WTC11 (cell line): Measurements from ENCODE around the gene PTP4A2. TPM values are rescaled to one million over a fixed set of nuclear protein-coding genes. Genes with fewer than 3 reads are reported as not detected.

Source experiments
- ATAC-seq: fragments of 200-7000 bp; cut with Tn5 transposase; 2 replicates; pipeline ENCODE4 v1.10.0; 2021; ENCODE audit warnings: mild to moderate bottlenecking, moderate library complexity
- CTCF ChIA-PET: fragments of 300-600 bp; sonication (Branson Sonifier 250); formaldehyde crosslinking; loops from one replicate; lab custom pipeline; 2021; ENCODE audit warnings: antibody characterized with exemption; lab: Charles Lee
- POLR2A ChIA-PET: fragments of 350-600 bp; sonication (Branson Sonifier 250); formaldehyde crosslinking; loops from one replicate; lab custom pipeline; 2021; ENCODE audit warnings: antibody characterized with exemption; lab: Charles Lee
- DNase-seq: peaks from one replicate; pipeline ENCODE4 v3.0.0; 2021; ENCODE audit warnings: low spot score
- H3K27ac Mint-ChIP-seq: 2 replicates; pipeline ENCODE4 v1.8.0; 2021; ENCODE audit warnings: mixed read lengths
- H3K27me3 Mint-ChIP-seq: 2 replicates; pipeline ENCODE4 v1.8.0; 2021; ENCODE audit warnings: low read depth, mild to moderate bottlenecking, moderate library complexity, mixed read lengths
- H3K36me3 Mint-ChIP-seq: 2 replicates; pipeline ENCODE4 v1.8.0; 2021; ENCODE audit warnings: mixed read lengths
- H3K4me1 Mint-ChIP-seq: 2 replicates; pipeline ENCODE4 v1.8.0; 2022; ENCODE audit warnings: mixed read lengths
- H3K4me3 Mint-ChIP-seq: 2 replicates; pipeline ENCODE4 v1.8.0; 2021; ENCODE audit warnings: mild to moderate bottlenecking, moderate library complexity, mixed read lengths
- H3K9me3 Mint-ChIP-seq: 2 replicates; pipeline ENCODE4 v1.8.0; 2021; ENCODE audit warnings: mixed read lengths
- ATF3 ChIP-seq: sonication (generic); formaldehyde crosslinking; conservative IDR thresholded peaks from 2 replicates; pipeline ENCODE4 v1.8.1; 2022; ENCODE audit warnings: mild to moderate bottlenecking, missing genetic modification reagents
- CBFB ChIP-seq: sonication (generic); formaldehyde crosslinking; IDR thresholded peaks from 2 replicates; pipeline ENCODE4 v1.8.1; 2022; ENCODE audit warnings: mild to moderate bottlenecking, low read depth, missing genetic modification reagents
- CREM ChIP-seq: sonication (generic); formaldehyde crosslinking; IDR thresholded peaks from 2 replicates; pipeline ENCODE4 v1.8.1; 2022; ENCODE audit warnings: mild to moderate bottlenecking, missing genetic modification reagents, moderate library complexity
- CTCF ChIP-seq: fragments of 200-600 bp; IDR thresholded peaks from 2 replicates; pipeline ENCODE4 v1.8.0; 2022; ENCODE audit warnings: antibody characterized with exemption
- EMX1 ChIP-seq: fragments of 250-450 bp; sonication (Bioruptor Pico); IDR thresholded peaks from 2 replicates; pipeline ENCODE4 v1.8.0; 2021; ENCODE audit warnings: mild to moderate bottlenecking
- ESRRA ChIP-seq: sonication (generic); formaldehyde crosslinking; IDR thresholded peaks from 2 replicates; pipeline ENCODE4 v1.8.1; 2022; ENCODE audit warnings: mild to moderate bottlenecking, missing genetic modification reagents, borderline replicate concordance
- FOXJ3 ChIP-seq: sonication (generic); formaldehyde crosslinking; IDR thresholded peaks from 2 replicates; pipeline ENCODE4 v1.9.0; 2021; ENCODE audit warnings: missing genetic modification reagents, mild to moderate bottlenecking, borderline replicate concordance
- FOXP1 ChIP-seq: sonication (generic); formaldehyde crosslinking; IDR thresholded peaks from 2 replicates; pipeline ENCODE4 v1.8.0; 2022; ENCODE audit warnings: missing genetic modification reagents, mild to moderate bottlenecking, moderate library complexity, borderline replicate concordance
- HMGA2 ChIP-seq: fragments of 250-450 bp; sonication (Bioruptor Pico); IDR thresholded peaks from 2 replicates; pipeline ENCODE4 v1.4.0; 2021; ENCODE audit warnings: mild to moderate bottlenecking, moderate library complexity
- IRF2 ChIP-seq: sonication (generic); formaldehyde crosslinking; IDR thresholded peaks from 2 replicates; pipeline ENCODE4 v1.8.0; 2022; ENCODE audit warnings: low read depth, missing genetic modification reagents, borderline replicate concordance
- MXD4 ChIP-seq: fragments of 250-450 bp; sonication (Bioruptor Pico); IDR thresholded peaks from 2 replicates; pipeline ENCODE4 v1.8.0; 2021; ENCODE audit warnings: mild to moderate bottlenecking, moderate library complexity, borderline replicate concordance
- MYBL2 ChIP-seq: sonication (generic); formaldehyde crosslinking; IDR thresholded peaks from 2 replicates; pipeline ENCODE4 v1.8.1; 2023; ENCODE audit warnings: mild to moderate bottlenecking, moderate library complexity, missing genetic modification reagents
- NFATC4 ChIP-seq: fragments of 250-450 bp; sonication (Bioruptor Pico); IDR thresholded peaks from 2 replicates; pipeline ENCODE4 v1.9.0; 2021; ENCODE audit warnings: mild to moderate bottlenecking
- ZNF232 ChIP-seq: sonication (generic); formaldehyde crosslinking; IDR thresholded peaks from 2 replicates; pipeline ENCODE4 v1.8.0; 2022; ENCODE audit warnings: mild to moderate bottlenecking, missing genetic modification reagents
- ZNF396 ChIP-seq: fragments of 250-450 bp; sonication (Bioruptor Pico); IDR thresholded peaks from 2 replicates; pipeline ENCODE4 v1.8.0; 2021; ENCODE audit warnings: mild to moderate bottlenecking, moderate library complexity, borderline replicate concordance
- ZNF425 ChIP-seq: fragments of 250-450 bp; sonication (Bioruptor Pico); conservative IDR thresholded peaks from 2 replicates; pipeline ENCODE4 v1.9.0; 2021; ENCODE audit warnings: mild to moderate bottlenecking
- total RNA-seq: library from RNA; stranded (reverse); gene quantifications from 3 replicates; pipeline ENCODE4 v1.2.3, GENCODE V29; 2021
- TF ChIP-seq, protein P1 (sequence below): sonication (generic); formaldehyde crosslinking; IDR thresholded peaks from 2 replicates; pipeline ENCODE4 v1.8.0; 2022; ENCODE audit warnings: missing genetic modification reagents
- TF ChIP-seq, protein P2 (sequence below): fragments of 250-450 bp; sonication (Bioruptor Pico); IDR thresholded peaks from 2 replicates; pipeline ENCODE4 v2.1.2; 2022; ENCODE audit warnings: mild to moderate bottlenecking, moderate library complexity

The PTP4A2 gene
- total RNA-seq, 1 experiment from 2014 or later = 172 TPM

DNA sequence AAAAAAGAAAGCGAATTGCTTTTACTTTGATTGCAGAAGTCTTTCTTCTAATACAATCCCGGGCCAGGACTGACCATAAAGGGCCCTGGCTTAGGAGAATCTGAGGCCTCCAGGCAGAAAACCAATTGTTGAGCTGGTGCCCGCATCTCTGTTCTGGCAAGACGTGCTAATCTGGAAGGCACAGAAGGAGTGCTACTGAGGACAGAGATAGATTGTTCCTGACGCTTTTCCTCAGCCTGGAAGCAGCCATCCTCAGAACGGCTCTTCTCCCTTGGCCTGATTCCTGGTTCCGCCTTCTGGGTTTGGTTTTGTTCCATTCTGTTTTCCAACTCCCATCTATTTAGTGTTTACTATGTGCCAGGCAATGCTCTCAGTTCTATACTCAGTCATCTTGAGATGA lies 77.6 kb downstream of the PTP4A2 start:
- POLR2A ChIA-PET = no interaction called here

DNA sequence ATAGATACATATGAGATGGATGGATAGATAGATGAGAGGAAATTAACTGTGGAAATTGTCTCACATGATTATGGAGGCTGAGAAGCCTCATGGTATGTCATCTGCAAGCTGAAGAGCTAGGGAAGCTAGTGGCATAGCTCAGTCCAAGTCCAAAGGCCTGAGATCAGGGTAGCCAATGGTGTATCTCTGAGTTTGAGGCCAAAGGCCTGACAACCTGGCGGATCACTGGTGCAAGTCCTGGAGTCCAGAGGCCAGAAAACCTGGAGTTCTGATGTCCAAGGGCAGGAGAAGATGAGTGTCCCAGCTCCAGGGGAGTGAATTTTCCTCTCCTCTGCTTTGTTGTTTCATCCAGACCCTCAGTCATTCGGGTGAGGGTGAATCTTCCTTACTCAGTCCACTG lies 78.4 kb downstream of the PTP4A2 start:
- no peaks in the 10 kb centered on the region for H3K4me1 Mint-ChIP-seq
- H3K9me3 Mint-ChIP-seq = no peaks in the 10 kb centered on the region
- no peak overlapping the region for H3K4me3 Mint-ChIP-seq
- no peak for ATAC-seq
- no peak for DNase-seq
- H3K27me3 Mint-ChIP-seq = no peaks in the 10 kb centered on the region
- no peak overlapping the region for H3K27ac Mint-ChIP-seq
- CTCF ChIA-PET = interaction anchor here (2.6 kb wide), 1 partner anchor 104 kb away, joined by 9 read pairs; no protein-coding TSS in a partner anchor
- TF ChIP-seq NFATC4 (CRISPR knock-in tag) = no peak
- TF ChIP-seq, protein P1, sequence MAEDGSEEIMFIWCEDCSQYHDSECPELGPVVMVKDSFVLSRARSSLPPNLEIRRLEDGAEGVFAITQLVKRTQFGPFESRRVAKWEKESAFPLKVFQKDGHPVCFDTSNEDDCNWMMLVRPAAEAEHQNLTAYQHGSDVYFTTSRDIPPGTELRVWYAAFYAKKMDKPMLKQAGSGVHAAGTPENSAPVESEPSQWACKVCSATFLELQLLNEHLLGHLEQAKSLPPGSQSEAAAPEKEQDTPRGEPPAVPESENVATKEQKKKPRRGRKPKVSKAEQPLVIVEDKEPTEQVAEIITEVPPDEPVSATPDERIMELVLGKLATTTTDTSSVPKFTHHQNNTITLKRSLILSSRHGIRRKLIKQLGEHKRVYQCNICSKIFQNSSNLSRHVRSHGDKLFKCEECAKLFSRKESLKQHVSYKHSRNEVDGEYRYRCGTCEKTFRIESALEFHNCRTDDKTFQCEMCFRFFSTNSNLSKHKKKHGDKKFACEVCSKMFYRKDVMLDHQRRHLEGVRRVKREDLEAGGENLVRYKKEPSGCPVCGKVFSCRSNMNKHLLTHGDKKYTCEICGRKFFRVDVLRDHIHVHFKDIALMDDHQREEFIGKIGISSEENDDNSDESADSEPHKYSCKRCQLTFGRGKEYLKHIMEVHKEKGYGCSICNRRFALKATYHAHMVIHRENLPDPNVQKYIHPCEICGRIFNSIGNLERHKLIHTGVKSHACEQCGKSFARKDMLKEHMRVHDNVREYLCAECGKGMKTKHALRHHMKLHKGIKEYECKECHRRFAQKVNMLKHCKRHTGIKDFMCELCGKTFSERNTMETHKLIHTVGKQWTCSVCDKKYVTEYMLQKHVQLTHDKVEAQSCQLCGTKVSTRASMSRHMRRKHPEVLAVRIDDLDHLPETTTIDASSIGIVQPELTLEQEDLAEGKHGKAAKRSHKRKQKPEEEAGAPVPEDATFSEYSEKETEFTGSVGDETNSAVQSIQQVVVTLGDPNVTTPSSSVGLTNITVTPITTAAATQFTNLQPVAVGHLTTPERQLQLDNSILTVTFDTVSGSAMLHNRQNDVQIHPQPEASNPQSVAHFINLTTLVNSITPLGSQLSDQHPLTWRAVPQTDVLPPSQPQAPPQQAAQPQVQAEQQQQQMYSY (CRISPR knock-in tag) = no peak
- TF ChIP-seq ESRRA (CRISPR knock-in tag) = no peak
- TF ChIP-seq MYBL2 = no peak
- no peak for TF ChIP-seq ZNF232 (CRISPR knock-in tag)
- no peak for TF ChIP-seq HMGA2 (CRISPR knock-in tag)
- TF ChIP-seq FOXJ3 (CRISPR knock-in tag) = no peak
- POLR2A ChIA-PET = interaction anchor here (0.6 kb wide), 1 partner anchor 91 kb away, joined by 4 read pairs; no protein-coding TSS in a partner anchor
- H3K36me3 Mint-ChIP-seq = no peaks in the 10 kb centered on the region

More for the DNA sequence above, 77.6 kb downstream of the PTP4A2 start:
- Mint-ChIP-seq H3K4me1 (no peaks in the 10 kb centered on the region), H3K9me3 (no peaks in the 10 kb centered on the region; the same call in 1 of the 2 replicates), H3K36me3 (no peaks in the 10 kb centered on the region), H3K27ac (no peak overlapping the region), H3K4me3 (no peak overlapping the region), H3K27me3 (no peaks in the 10 kb centered on the region)
- DNase-seq (no peak), ATAC-seq (no peak)
- no peak for TF ChIP-seq ATF3 (CRISPR knock-in tag)
- CTCF ChIA-PET = interaction anchor here (0.7 to 1.3 kb wide), 2 partner anchors 30 to 71 kb away, joined by 3 to 5 read pairs; no protein-coding TSS in a partner anchor

DNA sequence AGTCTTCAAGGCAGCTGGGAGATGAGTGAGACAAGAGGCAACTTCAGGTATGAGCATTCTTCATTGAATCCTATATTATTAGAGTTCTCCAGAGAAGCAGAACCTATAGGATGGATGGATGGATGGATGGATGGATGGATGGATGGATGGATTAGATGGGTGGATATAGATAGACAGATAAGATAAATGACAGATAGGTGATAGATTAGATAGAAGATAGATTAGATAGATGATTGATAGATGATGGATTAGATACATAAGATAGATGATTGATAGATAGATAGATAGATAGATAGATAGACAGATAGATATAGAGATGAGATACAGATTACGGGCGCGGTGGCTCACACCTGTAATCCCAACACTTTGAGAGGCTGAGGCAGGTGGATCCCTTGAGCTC lies 79.1 kb downstream of the PTP4A2 start:
- no peak for ATAC-seq
- H3K4me3 Mint-ChIP-seq = no peak overlapping the region
- H3K4me1 Mint-ChIP-seq = no peaks in the 10 kb centered on the region
- no peaks in the 10 kb centered on the region for H3K27me3 Mint-ChIP-seq
- H3K36me3 Mint-ChIP-seq = no peaks in the 10 kb centered on the region
- no peak overlapping the region for H3K27ac Mint-ChIP-seq
- no peaks in the 10 kb centered on the region for H3K9me3 Mint-ChIP-seq
- POLR2A ChIA-PET = no interaction called here
- DNase-seq = no peak
- TF ChIP-seq EMX1 (CRISPR knock-in tag) = no peak
- TF ChIP-seq, all 79 proteins: peak for 0
- CTCF ChIA-PET = interaction anchor here (1.5 to 2.6 kb wide), 2 partner anchors 105 to 465 kb away, joined by 4 to 9 read pairs; no protein-coding TSS in a partner anchor

- no peak for DNase-seq
- no peaks in the 10 kb centered on the region for H3K36me3 Mint-ChIP-seq
- H3K27ac Mint-ChIP-seq = no peak overlapping the region
- POLR2A ChIA-PET = no interaction called here
- no peaks in the 10 kb centered on the region for H3K9me3 Mint-ChIP-seq
- no peaks in the 10 kb centered on the region for H3K27me3 Mint-ChIP-seq
- no peak overlapping the region for H3K4me3 Mint-ChIP-seq
- no peak for ATAC-seq
- CTCF ChIA-PET = interaction anchor here (0.8 to 2.6 kb wide), 4 partner anchors 69 to 463 kb away, joined by 3 to 9 read pairs (median 4); no protein-coding TSS in a partner anchor
- no peaks in the 10 kb centered on the region for H3K4me1 Mint-ChIP-seq
- TF ChIP-seq CREM (no peak), CTCF (no peak), CBFB (CRISPR knock-in tag) (no peak), NFATC4 (CRISPR knock-in tag) (no peak), FOXP1 (CRISPR knock-in tag) (no peak), MXD4 (CRISPR knock-in tag) (no peak), ZNF396 (CRISPR knock-in tag) (no peak), ZNF425 (CRISPR knock-in tag) (no peak), IRF2 (CRISPR knock-in tag) (no peak)
- TF ChIP-seq, protein P2, sequence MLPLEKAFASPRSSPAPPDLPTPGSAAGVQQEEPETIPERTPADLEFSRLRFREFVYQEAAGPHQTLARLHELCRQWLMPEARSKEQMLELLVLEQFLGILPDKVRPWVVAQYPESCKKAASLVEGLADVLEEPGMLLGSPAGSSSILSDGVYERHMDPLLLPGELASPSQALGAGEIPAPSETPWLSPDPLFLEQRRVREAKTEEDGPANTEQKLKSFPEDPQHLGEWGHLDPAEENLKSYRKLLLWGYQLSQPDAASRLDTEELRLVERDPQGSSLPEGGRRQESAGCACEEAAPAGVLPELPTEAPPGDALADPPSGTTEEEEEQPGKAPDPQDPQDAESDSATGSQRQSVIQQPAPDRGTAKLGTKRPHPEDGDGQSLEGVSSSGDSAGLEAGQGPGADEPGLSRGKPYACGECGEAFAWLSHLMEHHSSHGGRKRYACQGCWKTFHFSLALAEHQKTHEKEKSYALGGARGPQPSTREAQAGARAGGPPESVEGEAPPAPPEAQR (CRISPR knock-in tag) = no peak
Observed at GRCh38 chr1:31857863-31858262, 80.3 kb downstream of the PTP4A2 start.
